H1 (cell line): Measurements from ENCODE around the gene CCDC183. TPM values are rescaled to one million over a fixed set of nuclear protein-coding genes. Genes with fewer than 3 reads are reported as not detected.

Experiments
- CTCF ChIA-PET: fragments of 300-600 bp; sonication (Branson Sonifier 250); formaldehyde crosslinking; loops from one replicate; lab custom pipeline; 2021; ENCODE audit not compliant: partially characterized antibody; lab: Charles Lee
- POLR2A ChIA-PET: fragments of 300-600 bp; sonication (Branson Sonifier 250); formaldehyde crosslinking; loops from one replicate; lab custom pipeline; 2021; ENCODE audit warnings: inconsistent platforms; ENCODE audit not compliant: partially characterized antibody; lab: Charles Lee
- DNase-seq, 2 experiments: peaks; one replicate each; pipeline versions ENCODE4 v3.0.0 to v3.0.0-alpha.2; 2010 to 2022; ENCODE audit warnings: low spot score in 2 of 2, low read depth in 1 of 2, mixed read lengths in 1 of 2
- FAIRE-seq: peaks from 2 replicates; lab custom pipeline; 2011; peaks lifted over from hg19 to GRCh38; lab: Jason Lieb, UNC
- H2AFZ ChIP-seq: 2 replicates; pipeline ENCODE4 v1.8.1; 2012; ENCODE audit warnings: low read length, inconsistent platforms
- H2AK5ac ChIP-seq: 2 replicates; pipeline ENCODE4 v1.6.1; 2013; ENCODE audit warnings: low read depth, low read length
- H2BK120ac ChIP-seq: replicated peaks from 2 replicates; pipeline ENCODE3; 2013; ENCODE audit warnings: low read depth, low read length, inconsistent platforms
- H2BK12ac ChIP-seq: 2 replicates; pipeline ENCODE4 v1.6.1; 2013; ENCODE audit warnings: low read depth, low read length
- H2BK15ac ChIP-seq: 2 replicates; pipeline ENCODE4 v1.6.1; 2013; ENCODE audit warnings: low read length
- H2BK20ac ChIP-seq: 2 replicates; pipeline ENCODE4 v1.6.1; 2013; ENCODE audit warnings: low read length
- H2BK5ac ChIP-seq: 2 replicates; pipeline ENCODE4 v1.6.1; 2013; ENCODE audit warnings: low read depth, low read length
- H3K14ac ChIP-seq: 2 replicates; pipeline ENCODE4 v1.6.1; 2013; ENCODE audit warnings: inconsistent platforms; ENCODE audit not compliant: insufficient read length
- H3K18ac ChIP-seq: 2 replicates; pipeline ENCODE4 v1.6.1; 2013; ENCODE audit warnings: low read length; ENCODE audit errors: extremely low read depth
- H3K23ac ChIP-seq: 2 replicates; pipeline ENCODE4 v1.6.1; 2013; ENCODE audit warnings: inconsistent platforms; ENCODE audit not compliant: insufficient read length
- H3K23me2 ChIP-seq: 2 replicates; pipeline ENCODE4 v1.6.1; 2013; ENCODE audit warnings: low read depth, low read length
- H3K27ac ChIP-seq: 2 replicates; pipeline ENCODE4 v1.6.1; 2011; ENCODE audit warnings: low read depth, low read length, inconsistent platforms
- H3K27me3 ChIP-seq, 4 experiments: replicated peaks in 1 of 4; 1 replicate in 1 of 4; 2 replicates in 3 of 4; pipeline versions ENCODE4 v1.6.1 to v1.8.1; 2011 to 2013; ENCODE audit warnings: low read length in 3 of 4, mild to moderate bottlenecking in 3 of 4, inconsistent platforms in 2 of 4, mixed read lengths in 2 of 4, moderate library complexity in 1 of 4; ENCODE audit not compliant: control insufficient read depth in 3 of 4, insufficient read depth in 3 of 4; ENCODE audit errors: extremely low read depth in 1 of 4
- H3K36me3 ChIP-seq, 4 experiments: 2 replicates each; pipeline versions ENCODE4 v1.6.1 to v1.8.1; 2011 to 2013; ENCODE audit warnings: mild to moderate bottlenecking in 4 of 4, low read length in 3 of 4, moderate library complexity in 2 of 4, control low read depth in 1 of 4, inconsistent platforms in 1 of 4; ENCODE audit not compliant: insufficient read depth in 4 of 4, control insufficient read depth in 2 of 4
- H3K4ac ChIP-seq: replicated peaks from 2 replicates; pipeline ENCODE3; 2013; ENCODE audit warnings: low read length, low read depth, mixed read lengths, inconsistent platforms; ENCODE audit not compliant: insufficient read length
- H3K4me1 ChIP-seq, 4 experiments: replicated peaks in 1 of 4; 1 replicate in 1 of 4; 2 replicates in 3 of 4; pipeline versions ENCODE4 v1.6.1 to v1.8.1; 2011 to 2013; ENCODE audit warnings: low read length in 3 of 4, inconsistent platforms in 2 of 4, mixed read lengths in 1 of 4; ENCODE audit not compliant: insufficient read depth in 4 of 4, control insufficient read depth in 3 of 4
- H3K4me2 ChIP-seq, 2 experiments: 2 replicates each; pipeline versions ENCODE4 v1.6.1 to v1.8.1; 2011 to 2013; ENCODE audit warnings: low read depth in 2 of 2, low read length in 2 of 2, control low read depth in 1 of 2, inconsistent platforms in 1 of 2, mild to moderate bottlenecking in 1 of 2; ENCODE audit not compliant: insufficient read depth in 1 of 2
- H3K4me3 ChIP-seq, 4 experiments: fragments of 200-600, 300-600 bp in 1 of 4; sonication (generic), shearing (Covaris generic), sonication (Bioruptor Twin) in 1 of 4; 2 replicates each; pipeline versions ENCODE4 v1.5.1 to v1.8.1; 2011 to 2016; ENCODE audit warnings: low read length in 4 of 4, low read depth in 3 of 4, control low read depth in 2 of 4, inconsistent platforms in 2 of 4, mild to moderate bottlenecking in 2 of 4, mixed read lengths in 1 of 4, moderate library complexity in 1 of 4; ENCODE audit not compliant: insufficient read depth in 2 of 4; ENCODE audit errors: extremely low read depth in 1 of 4
- H3K56ac ChIP-seq: replicated peaks from 2 replicates; pipeline ENCODE3; 2013; ENCODE audit warnings: low read depth, mild to moderate bottlenecking, mixed read lengths, low read length, inconsistent platforms; ENCODE audit not compliant: insufficient read length
- H3K79me1 ChIP-seq: 2 replicates; pipeline ENCODE4 v1.6.1; 2013; ENCODE audit warnings: low read depth, low read length, control low read depth
- H3K79me2 ChIP-seq, 2 experiments: 2 replicates each; pipeline versions ENCODE4 v1.6.1 to v1.8.1; 2012 to 2013; ENCODE audit warnings: low read length in 2 of 2, mild to moderate bottlenecking in 2 of 2, inconsistent platforms in 1 of 2; ENCODE audit not compliant: insufficient read depth in 2 of 2, control insufficient read depth in 1 of 2
- H3K9ac ChIP-seq, 4 experiments: replicated peaks in 1 of 4; 1 replicate in 1 of 4; 2 replicates in 3 of 4; pipeline versions ENCODE4 v1.6.1 to v1.8.1; 2011 to 2013; ENCODE audit warnings: low read depth in 3 of 4, low read length in 3 of 4, control low read depth in 2 of 4, mild to moderate bottlenecking in 2 of 4, moderate library complexity in 2 of 4, inconsistent platforms in 1 of 4; ENCODE audit errors: extremely low read depth in 1 of 4
- H3K9me3 ChIP-seq, 2 experiments: 2 replicates each; pipeline versions ENCODE4 v1.6.1 to v1.8.1; 2012 to 2013; ENCODE audit warnings: mild to moderate bottlenecking in 2 of 2, moderate library complexity in 2 of 2, control low read depth in 1 of 2, inconsistent platforms in 1 of 2, low read depth in 1 of 2, low read length in 1 of 2, mixed read lengths in 1 of 2; ENCODE audit not compliant: insufficient read depth in 2 of 2
- H4K20me1 ChIP-seq, 2 experiments: replicated peaks in 1 of 2; 2 replicates each; pipeline versions ENCODE3 to v1.8.1; 2011 to 2013; ENCODE audit warnings: inconsistent platforms in 2 of 2, low read length in 2 of 2, mild to moderate bottlenecking in 1 of 2; ENCODE audit not compliant: insufficient read depth in 2 of 2, control insufficient read depth in 1 of 2
- H4K5ac ChIP-seq: 2 replicates; pipeline ENCODE4 v1.6.1; 2013; ENCODE audit warnings: low read length, low read depth, mixed read lengths, inconsistent platforms; ENCODE audit not compliant: insufficient read length
- H4K8ac ChIP-seq: 2 replicates; pipeline ENCODE4 v1.8.0; 2013; ENCODE audit warnings: mild to moderate bottlenecking, moderate library complexity, low read length, inconsistent platforms; ENCODE audit not compliant: insufficient read depth; ENCODE audit errors: extremely low read depth
- H4K91ac ChIP-seq: replicated peaks from 2 replicates; pipeline ENCODE3; 2013; ENCODE audit warnings: low read length, mixed read lengths, inconsistent platforms; ENCODE audit not compliant: insufficient read length
- CTBP2 ChIP-seq: IDR thresholded peaks from 2 replicates; pipeline ENCODE4 v1.7.0; 2011; ENCODE audit warnings: borderline replicate concordance, mild to moderate bottlenecking, moderate library complexity, mixed read lengths, low read length; ENCODE audit not compliant: insufficient read depth, insufficient read length
- GTF2F1 ChIP-seq: IDR thresholded peaks from 2 replicates; pipeline ENCODE4 v1.6.1; 2012; ENCODE audit warnings: low read depth, low read length, improper control_type of control experiment, borderline replicate concordance
- KDM4A ChIP-seq: IDR thresholded peaks from one replicate; pipeline ENCODE4 v1.7.1; 2012; ENCODE audit warnings: low read depth, mild to moderate bottlenecking, moderate library complexity, low read length, inconsistent platforms; ENCODE audit not compliant: severe bottlenecking
- SAP30 ChIP-seq: fragments of 300-600 bp; sonication (generic); IDR thresholded peaks from 2 replicates; pipeline ENCODE4 v1.7.1; 2012; ENCODE audit warnings: low read length, moderate library complexity, mild to moderate bottlenecking, inconsistent platforms; ENCODE audit not compliant: insufficient read depth, insufficient replicate concordance
- SIRT6 ChIP-seq: IDR thresholded peaks from one replicate; pipeline ENCODE4 v1.7.1; 2012; ENCODE audit warnings: low read length, inconsistent platforms
- WGBS, 2 experiments: shearing (Covaris generic) in 1 of 2; methylation state at CpG; one replicate each; pipeline versions ENCODE4 v1.1.6 to v1.1.7; 2013 to 2015; ENCODE audit warnings: low lambda C conversion rate in 2 of 2, mixed read lengths in 2 of 2, inconsistent platforms in 1 of 2, low coverage in 1 of 2, missing lambda C conversion rate in 1 of 2; ENCODE audit not compliant: insufficient replicate concordance in 2 of 2, insufficient coverage in 1 of 2, insufficient read length in 1 of 2; ENCODE audit errors: extremely low coverage in 1 of 2, missing lambda C conversion rate in 1 of 2; 5-methylcytosine and 5-hydroxymethylcytosine counted together
- polyA plus RNA-seq, 7 experiments: library from polyadenylated mRNA; depleted of rRNA in 3 of 7; stranded (reverse) in 5 of 7; unstranded in 2 of 7; fragments of >200 nt in 5 of 7; fragments of 200-250 nt in 2 of 7; gene quantifications; 1 replicate in 5 of 7; 2 replicates in 1 of 7; 4 replicates in 1 of 7; pipeline versions ENCODE4 v1.2.1 to v1.2.3, GENCODE V29; 2011 to 2013; ENCODE audit warnings: missing spikeins in 2 of 7, mixed read lengths in 2 of 7
- total RNA-seq: library from RNA; stranded (reverse); fragmentation: NEBNext Ultra II Directional; extraction: Animal tissue kit (Norgen Biotek cat#: 25700); gene quantifications from 2 replicates; pipeline ENCODE4 v1.2.1, GENCODE V29; 2021

Gene CCDC183
- total and polyA plus RNA-seq, 2 of the 8 experiments (the other 6 are each of a cell fraction or from before 2014, with no cell fraction given) = 0.51 to 1.6 TPM

GRCh38 chr9:136828474-136829140, 32.5 kb downstream of the CCDC183 start:
- Histone ChIP-seq H4K91ac (no peak overlapping the region), H3K18ac (no peak overlapping the region), H2AK5ac (no peak overlapping the region), H3K27ac (no peak overlapping the region), H3K14ac (no peak overlapping the region), H3K23me2 (no peaks in the 10 kb centered on the region), H2BK5ac (peak overlapping the region; percentile 44; the same call in 1 of the 2 replicates), H2BK15ac (no peak overlapping the region), H3K4me1 (no peaks in the 10 kb centered on the region; a peak in 1 of 7 replicates), H2BK12ac (no peak overlapping the region), H4K20me1 (peaks cover 5 to 29% of the 10 kb centered on the region in 2 experiments), H3K79me2 (no peaks in the 10 kb centered on the region), H3K36me3 (peaks cover 17 to 59% (median 45%) of the 10 kb centered on the region in 4 experiments), H3K4me3 (no peak overlapping the region), H3K4ac (no peak overlapping the region), H2BK120ac (no peak overlapping the region), H3K9me3 (no peaks in the 10 kb centered on the region), H3K4me2 (no peak overlapping the region), H2BK20ac (no peak overlapping the region), H3K23ac (no peak overlapping the region), H4K5ac (no peak overlapping the region), H3K9ac (no peak overlapping the region), H4K8ac (no peak overlapping the region; the same call in 1 of the 2 replicates), H3K56ac (no peak overlapping the region), H3K27me3 (no peaks in the 10 kb centered on the region), H2AFZ (no peak overlapping the region), H3K79me1 (peaks cover 4% of the 10 kb centered on the region; the same call in 1 of the 2 replicates)
- no peak for FAIRE-seq
- DNase-seq = no peak
- no peak for TF ChIP-seq GTF2F1
- TF ChIP-seq KDM4A = no peak
- no peak for TF ChIP-seq SAP30
- no peak for TF ChIP-seq CTBP2
- no peak for TF ChIP-seq SIRT6
- POLR2A ChIA-PET = interaction anchor here (0.7 to 20.5 kb wide), 4 partner anchors 20 to 29 kb away, joined by 3 to 248 read pairs (median 3); partner anchors contain the start of genes MAMDC4 and RABL6
- CTCF ChIA-PET = interaction anchor here (1.2 to 9.0 kb wide), 3 partner anchors 14 to 147 kb away, joined by 3 to 55 read pairs (median 3); partner anchors contain the start of gene AJM1
- 93% methylated on average over 29 of the region's 31 CpGs; no CpG with 5 or more reads in 1 of the 2 experiments for WGBS, 2 experiments
